HG02571 (cell line): Measurements from ENCODE around the gene EML4.
"Not testable (repeated sequence)": the region's sequence is repeated elsewhere in the genome, so short reads cannot be mapped to it uniquely, and the experiment has no call there.

Experiments
- ATAC-seq: cut with Tn5 transposase; IDR thresholded peaks from one replicate; pipeline ENCODE4 v1.9.1; 2021; ENCODE audit warnings: mild to moderate bottlenecking, moderate library complexity; ENCODE audit not compliant: unreplicated experiment

EML4 gene, protein sequence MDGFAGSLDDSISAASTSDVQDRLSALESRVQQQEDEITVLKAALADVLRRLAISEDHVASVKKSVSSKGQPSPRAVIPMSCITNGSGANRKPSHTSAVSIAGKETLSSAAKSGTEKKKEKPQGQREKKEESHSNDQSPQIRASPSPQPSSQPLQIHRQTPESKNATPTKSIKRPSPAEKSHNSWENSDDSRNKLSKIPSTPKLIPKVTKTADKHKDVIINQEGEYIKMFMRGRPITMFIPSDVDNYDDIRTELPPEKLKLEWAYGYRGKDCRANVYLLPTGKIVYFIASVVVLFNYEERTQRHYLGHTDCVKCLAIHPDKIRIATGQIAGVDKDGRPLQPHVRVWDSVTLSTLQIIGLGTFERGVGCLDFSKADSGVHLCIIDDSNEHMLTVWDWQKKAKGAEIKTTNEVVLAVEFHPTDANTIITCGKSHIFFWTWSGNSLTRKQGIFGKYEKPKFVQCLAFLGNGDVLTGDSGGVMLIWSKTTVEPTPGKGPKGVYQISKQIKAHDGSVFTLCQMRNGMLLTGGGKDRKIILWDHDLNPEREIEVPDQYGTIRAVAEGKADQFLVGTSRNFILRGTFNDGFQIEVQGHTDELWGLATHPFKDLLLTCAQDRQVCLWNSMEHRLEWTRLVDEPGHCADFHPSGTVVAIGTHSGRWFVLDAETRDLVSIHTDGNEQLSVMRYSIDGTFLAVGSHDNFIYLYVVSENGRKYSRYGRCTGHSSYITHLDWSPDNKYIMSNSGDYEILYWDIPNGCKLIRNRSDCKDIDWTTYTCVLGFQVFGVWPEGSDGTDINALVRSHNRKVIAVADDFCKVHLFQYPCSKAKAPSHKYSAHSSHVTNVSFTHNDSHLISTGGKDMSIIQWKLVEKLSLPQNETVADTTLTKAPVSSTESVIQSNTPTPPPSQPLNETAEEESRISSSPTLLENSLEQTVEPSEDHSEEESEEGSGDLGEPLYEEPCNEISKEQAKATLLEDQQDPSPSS

DNA sequence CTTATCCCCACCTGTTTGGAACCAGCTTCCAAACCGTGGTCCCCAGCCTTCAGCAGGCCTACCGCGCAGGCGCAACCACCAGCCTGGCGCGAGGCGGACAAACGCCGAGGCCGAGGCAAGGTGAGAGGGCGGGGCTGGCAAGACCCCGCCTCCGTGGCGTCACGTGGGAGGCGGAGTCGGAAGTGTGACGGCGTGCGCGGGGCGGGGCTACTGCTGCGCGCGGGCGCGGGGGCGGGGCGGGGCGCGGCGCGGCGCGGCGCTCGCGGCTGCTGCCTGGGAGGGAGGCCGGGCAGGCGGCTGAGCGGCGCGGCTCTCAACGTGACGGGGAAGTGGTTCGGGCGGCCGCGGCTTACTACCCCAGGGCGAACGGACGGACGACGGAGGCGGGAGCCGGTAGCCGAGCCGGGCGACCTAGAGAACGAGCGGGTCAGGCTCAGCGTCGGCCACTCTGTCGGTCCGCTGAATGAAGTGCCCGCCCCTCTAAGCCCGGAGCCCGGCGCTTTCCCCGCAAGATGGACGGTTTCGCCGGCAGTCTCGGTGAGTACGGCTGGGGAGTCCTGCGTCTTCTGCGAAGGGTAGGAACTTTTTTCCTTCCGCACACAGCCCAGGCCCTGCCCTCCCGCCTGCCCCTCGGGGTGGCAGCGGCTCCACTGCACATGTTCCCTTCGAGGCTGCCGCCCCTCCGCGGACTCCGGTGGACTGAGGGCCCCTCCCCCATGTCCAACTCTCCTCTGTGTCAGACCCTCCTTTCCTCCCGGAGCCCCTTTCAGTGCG is at the start of gene EML4:
TSS of gene EML4 (plus strand) at position 254 of the 774 bp plus-strand sequence. CDS start at position 513, 259 bp downstream.
- ATAC-seq, result peak; percentile 72

DNA sequence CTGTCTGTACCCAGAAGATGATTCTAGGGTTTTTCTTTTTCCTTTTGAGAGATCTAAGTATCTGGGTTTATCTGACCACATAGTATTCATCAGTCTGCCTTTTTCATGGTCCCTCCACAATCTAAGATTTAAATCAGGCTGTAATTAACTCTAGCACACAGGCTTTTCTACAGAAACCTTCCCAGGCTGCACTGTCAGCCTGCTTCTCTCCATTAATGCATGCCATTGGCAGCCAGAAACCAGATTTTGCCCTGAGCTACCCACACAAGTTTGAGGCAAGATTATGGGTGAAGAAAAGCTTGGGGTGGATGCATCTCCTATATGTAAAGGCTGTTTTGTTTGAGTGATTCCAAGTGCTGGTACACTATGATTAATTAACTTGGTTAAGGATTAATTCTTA is 45.7 kb upstream of the EML4 start:
- ATAC-seq, result no peak

DNA sequence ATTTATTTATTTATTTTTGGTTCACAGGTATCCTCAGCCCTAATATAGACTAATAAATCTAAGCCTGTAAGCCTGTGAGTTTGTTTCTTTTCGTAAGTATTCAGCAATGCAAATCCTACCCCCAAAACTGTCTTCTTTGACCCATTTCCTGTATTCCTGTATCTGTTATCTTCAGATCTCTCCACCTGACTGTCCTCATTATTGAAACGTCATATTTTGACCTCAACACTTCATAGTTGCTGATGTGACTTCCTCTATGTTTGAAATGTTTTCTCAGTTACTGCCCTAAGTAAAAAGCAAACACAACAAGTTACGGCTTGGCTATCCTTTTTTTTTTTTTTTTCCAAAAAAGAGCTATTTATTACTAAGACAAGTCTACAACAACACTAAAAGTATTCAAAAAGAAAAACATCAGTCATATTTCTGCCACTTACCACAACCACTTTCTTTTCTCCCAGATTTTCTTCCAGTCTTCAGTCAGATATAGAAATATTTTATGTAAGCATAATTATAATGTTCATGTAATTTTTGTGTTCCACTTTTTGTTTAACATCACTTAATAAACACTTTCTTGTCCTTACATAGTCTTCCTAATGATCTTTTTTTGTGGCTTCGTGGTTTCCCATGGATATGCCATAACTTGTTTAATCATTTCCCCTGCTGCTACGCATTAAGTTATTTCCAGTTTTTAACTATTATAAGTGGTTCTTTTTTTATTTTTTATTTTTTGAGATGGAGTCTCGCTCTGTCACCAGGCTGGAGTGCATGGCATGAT is 45.0 kb upstream of the EML4 start:
- no peak for ATAC-seq

DNA sequence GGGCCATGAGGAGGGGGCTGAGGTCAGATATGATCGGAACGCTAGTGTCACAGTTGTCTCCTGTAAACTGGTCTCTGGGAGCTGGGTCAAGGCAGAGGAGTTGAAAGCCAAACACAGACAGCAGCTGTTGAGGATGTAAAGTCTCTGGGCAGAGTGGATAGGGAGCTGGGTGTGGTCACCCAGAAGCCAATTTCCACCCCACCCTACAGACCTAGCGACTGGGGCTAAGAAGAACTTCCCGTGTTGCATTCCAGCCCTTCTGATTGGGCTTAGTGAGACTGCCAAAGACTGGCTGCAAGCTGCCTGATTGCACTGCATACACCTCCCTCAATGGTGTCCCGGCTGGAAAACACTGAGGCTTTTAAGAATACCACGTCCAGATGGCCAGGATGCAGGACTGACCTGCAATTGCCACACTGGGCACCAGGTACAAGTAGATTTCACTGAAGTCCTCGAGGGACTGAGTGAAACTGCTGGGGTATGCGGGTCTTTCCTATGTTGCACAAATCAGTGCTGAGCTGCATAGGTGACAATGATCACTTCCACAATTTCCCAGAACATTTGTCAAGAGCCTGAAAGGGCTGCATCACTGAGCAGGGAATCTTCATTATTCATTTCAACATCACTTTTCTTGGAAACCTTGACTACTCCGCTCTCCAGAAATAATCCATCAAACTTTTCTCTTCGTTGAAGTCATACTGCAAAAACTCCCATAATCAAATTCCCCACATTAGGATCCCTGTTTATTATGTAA is 43.1 kb upstream of the EML4 start:
- ATAC-seq, result no peak

DNA sequence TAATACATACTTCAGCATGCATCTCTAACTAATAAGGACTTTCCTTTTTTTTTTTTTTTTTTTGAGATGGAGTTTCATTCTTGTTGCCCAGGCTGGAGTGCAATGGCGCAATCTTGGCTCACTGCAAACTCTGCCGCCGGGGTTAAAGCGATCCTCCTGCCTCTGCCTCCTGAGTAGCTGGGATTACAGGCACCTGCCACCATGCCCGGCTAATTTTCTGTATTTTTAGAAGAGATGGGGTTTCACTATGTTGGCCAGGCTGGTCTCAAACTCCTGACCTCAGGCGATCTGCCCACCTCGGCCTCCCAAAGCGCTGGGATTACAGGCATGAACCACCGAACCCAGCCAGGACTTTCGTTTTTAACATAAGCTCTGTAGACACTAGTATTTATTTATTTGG is 42.3 kb upstream of the EML4 start:
- peak; percentile 2 for ATAC-seq

DNA sequence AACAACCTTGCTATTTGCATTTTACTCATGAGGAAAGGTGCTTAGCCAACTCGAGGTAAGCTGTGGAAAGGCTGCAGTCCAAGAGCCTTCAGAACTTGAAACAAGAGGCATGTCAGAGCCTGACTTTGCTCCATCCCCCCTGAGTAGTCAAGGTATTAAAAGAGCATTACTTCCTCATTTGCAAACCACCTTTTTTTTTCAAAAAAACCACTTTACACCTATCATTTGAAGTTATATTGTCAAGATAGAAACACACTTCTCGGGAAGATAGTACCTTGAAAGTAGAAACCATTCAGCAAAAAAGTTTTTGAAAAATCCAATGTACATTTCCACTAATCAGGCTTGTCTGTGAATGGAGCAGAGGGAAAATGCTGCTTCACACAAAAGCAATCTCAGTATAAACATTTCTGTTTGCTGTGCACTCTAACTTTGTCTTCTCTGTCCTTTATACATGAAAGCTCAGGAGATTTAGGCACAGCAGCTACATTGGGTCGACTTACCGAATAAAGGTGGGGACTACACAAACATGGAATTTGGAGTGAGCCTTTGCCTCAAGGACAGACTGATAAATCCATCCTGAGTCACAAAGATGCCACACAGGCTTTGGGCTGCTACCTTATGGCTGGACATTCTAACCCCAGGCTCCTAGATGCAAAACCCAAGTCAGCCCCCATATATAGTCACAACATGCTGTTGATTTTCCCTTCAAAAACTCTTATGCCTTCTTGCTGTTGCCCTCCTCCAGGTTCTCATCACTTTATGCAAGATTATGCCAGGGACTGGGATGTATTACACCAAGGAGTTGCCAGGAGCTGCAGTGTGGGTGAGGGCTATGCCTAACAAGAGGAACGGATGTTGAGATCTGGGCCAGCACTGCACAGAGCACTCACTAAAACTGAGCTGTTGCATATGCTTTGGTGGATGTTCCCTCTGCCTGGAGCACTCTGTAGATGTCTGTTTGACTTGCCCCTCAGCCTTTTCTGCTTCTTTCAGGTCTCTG is 41.4 kb upstream of the EML4 start:
- ATAC-seq, result peak; percentile 66

DNA sequence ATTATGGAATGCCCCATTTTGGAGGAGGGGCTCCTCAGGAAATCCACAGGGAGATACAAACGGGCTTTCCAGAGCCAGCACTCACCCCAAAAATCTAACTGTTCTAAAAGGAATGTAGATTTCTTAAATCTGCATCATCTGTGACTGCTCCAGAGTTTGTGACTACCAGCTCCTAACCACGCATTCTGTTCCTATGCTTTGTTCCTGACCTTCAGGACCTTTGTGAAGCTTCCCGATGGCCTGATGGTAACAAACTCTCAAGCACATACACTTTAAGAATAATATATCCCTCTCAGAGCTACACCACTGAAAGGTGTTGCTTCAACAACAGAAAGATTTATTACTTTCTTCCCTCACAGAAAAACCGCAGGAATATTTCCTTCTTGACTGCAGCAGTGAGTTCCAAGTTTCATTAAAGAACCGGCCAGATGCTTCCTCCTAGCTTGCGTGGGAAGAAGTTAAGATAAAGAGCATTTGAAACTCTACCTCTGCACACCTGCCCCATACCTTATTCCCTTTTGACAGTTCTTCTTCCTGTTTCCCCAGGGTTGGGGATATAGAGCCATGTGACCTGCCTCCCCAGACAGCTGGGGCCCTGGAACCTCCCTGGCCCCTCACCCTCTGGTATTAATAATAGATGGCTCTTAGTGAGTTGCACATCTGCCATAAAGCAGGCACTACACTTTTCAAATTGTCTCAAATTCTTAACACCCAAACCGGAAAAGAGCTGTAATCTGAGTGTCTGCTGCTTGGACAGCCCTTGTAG is 40.2 kb upstream of the EML4 start:
- no peak for ATAC-seq

DNA sequence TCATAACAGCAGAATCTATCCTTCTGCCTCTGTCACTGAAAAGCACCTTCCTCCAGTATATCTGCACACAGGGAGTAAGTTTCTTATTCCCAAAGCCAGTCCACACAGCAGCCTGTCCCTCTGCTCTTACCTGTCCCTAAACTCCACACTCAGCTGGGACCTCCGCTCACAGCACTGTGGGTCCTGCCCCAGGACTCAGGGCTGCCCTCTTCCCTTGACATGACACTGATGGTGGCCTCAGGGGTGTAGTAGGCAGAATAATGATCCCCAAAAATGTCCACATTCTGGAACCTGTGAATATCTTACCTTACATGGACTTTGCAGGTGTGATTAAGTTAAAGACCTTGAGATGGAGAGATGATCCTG is 39.7 kb upstream of the EML4 start:
- no peak for ATAC-seq

DNA sequence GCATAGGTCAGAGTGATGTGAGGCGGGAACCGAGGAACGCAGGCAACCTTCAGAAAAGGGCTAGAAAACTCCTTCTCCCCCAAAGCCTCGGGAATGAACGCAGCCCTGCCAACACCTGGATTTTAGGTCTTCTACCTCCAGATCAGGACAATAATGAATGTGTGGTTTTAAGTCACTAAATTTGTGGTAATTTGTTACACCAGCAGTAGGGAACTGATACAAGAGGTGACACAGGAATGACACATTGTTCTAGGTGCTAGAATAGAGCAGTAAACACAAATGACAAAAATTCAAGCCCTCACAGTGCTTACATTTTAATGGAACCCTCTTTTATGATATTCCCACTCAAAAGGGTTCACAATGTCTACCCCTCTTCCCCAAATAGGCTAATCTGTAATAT is 39.2 kb upstream of the EML4 start:
- ATAC-seq, result no peak

DNA sequence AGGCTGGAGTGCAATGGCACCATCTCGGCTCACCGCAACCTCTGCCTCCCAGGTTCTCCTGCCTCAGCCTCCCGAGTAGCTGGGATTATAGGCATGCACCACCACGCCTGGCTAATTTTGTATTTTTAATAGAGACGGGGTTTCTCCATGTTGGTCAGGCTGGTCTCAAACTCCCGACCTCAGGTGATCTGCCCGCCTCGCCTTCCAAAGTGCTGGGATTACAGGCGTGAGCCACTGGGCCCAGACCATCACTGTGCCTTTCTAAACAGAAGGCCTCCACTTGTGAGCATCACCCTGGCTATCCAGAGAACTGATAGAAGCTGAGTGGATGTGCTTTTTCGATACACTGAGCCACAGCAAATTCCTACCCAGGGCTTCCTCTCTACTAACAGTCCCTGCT is 38.3 kb upstream of the EML4 start:
- ATAC-seq, result not testable (repeated sequence)

DNA sequence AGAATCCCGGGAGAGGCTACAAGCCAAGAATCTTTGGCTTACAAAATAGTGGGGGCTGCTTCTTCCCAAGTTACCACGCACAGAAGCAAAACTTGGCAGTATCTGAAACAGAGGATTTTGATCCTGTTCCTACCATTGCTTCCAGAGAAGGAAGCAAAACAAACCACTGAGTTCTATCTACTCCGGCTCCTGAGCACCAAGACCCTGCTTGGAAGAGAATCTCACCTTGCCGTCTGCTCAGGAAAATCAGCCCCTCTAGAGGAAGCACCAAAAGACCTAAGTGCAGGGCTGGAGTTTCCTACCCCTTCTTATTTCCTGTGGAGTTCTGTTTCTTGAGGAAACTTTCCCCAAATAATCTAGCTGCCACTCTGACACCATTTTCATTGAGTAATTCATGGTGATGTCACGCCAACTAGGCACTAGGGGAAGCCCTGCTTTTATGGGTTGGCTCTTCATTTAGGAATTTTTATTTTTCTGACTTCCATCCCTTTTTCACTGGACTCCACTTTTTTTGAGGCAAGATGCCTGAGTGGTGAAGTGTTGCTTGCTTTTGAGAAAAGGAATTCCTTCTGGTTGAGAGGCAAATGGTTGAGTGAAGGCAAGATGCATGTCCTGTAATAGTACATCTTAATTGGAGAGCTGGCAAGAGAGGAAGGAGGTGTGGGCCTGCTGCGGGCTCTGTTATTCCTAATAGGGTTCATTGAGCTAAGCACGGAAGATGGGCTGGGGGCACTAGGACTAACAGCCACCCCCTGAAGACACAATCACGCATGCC is 36.8 kb upstream of the EML4 start:
- ATAC-seq, result no peak

DNA sequence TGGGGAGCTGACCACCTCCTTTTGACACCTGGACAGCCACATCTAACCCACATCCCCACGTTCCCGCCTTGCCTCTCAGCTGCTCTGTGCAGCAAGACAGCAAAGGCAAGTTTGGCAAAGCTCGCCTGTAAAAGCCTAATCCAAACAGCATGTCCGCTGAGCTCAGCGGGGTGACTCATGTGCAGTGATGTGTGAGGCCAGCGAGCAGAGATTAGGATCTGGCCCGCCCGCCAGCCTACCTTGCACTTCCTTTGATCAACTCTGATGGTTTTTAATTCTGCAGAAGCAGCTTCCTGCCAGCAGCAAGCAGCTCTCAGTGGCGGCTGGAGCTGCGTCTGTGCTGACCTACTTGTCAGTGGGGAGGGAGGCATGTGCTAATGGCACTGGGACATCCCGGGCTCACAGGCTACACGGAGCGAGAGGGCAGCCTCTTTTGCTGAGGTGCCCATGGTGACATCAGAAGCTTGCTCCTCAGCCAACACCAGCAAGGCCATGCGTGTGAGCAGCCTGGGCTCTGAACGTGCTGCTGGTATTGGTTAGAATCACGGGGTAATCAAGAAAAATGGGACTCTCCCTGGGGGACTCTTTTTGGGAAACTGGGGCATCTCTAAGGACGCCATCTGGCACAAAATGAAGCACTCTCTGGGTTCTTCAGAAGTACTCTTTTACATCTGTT is 36.0 kb upstream of the EML4 start:
- ATAC-seq, result peak; percentile 60

DNA sequence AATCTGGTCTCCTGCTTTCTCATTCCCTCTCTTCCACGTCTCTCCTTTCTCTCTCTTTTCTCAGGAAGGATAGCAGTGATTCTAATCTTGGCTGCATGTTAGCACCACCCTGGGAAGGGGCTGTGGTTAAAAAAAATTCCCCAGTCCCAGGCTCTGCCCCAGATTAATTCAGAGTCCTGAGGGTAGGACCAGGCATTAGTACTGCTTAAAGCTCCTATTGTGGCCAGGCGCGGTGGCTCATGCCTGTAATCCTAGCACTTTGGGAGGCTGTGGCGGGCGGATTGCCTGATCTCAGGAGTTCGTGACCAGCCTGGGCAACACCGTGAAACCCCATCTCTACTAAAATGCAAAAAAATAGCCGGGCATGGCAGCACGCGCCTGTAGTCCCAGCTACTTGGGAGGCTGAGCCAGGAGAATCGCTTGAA is 35.4 kb upstream of the EML4 start:
- no peak for ATAC-seq

DNA sequence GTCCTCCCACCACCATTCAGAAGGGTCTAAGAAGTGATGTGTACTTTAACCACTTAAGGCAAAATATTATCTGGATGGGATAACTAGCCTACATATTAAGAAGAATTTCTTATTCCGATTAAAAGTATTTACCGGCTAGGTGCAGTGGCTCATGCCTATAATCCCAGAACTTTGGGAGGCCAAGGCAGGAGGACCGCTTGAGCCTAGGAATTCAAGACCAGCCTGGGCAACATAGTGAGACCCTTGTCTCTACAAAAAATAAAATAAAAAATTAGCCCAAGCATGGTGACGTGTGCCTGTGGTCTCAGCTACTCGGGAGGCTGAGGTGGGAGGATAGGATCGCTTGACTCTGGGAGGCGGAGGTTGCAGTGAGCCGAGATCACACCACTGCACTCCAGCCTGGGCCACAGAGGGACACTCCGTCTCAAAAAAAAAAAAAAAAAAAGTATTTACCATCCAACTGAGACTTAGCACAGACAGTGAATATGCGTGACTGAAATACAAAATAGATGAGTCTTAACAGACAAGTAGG is 34.7 kb upstream of the EML4 start:
- not testable (repeated sequence) for ATAC-seq

DNA sequence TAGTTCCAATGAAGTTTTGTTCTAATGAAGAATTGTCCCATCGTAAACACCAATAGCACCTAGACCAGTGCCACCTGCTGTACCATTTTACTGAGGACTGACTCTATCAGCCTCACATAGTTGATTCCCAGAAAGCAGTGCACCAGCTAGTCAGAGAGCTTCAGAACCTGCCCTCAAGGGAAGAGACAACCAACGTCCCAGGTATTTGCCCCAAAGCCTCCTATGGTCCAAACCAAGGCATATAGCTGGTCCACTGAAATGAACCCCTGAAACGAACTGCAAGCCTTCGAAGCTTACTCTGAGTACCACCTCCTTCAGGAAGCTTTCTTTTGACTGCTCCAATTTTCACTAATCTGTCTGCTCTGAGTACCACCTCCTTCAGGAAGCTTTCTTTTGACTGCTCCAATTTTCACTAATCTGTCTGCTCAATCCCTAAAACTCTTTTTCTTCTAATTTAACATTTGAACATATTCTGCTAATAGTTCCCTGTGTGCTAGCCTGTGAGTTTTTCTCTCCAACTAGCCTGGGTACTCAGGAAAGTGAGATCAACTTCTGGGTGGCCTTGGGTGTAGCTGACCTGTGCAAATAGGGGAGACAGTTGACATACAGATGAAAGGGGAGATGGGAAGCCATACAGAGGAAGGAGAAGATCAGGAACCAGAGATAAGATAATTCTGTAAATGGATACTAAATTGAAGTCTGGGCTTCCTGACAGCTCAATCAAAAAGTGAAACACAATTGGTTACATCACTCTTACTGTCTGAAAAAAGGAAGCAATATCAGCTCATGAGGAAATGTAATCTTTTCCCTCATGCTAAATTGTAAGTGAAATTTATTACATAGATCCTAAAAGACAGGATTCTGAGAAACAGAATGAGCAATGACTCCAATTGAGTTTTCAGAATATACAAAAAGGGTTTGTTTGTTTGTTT is 33.5 kb upstream of the EML4 start:
- ATAC-seq, result no peak
